Myocyte (in vitro differentiated cells): ENCODE measurements around the gene TNC. TPM values are rescaled to one million over a fixed set of nuclear protein-coding genes. Genes with fewer than 3 reads are reported as not detected.
"Not testable (repeated sequence)": the region's sequence is repeated elsewhere in the genome, so short reads cannot be mapped to it uniquely, and the experiment has no call there.

ENCODE experiments used
- DNase-seq: peaks from one replicate; pipeline ENCODE4 v3.0.0-alpha.2; 2012; ENCODE audit warnings: low read depth
- total RNA-seq: library from RNA; depleted of rRNA; stranded (reverse); fragments of >200 nt; gene quantifications from 2 replicates; pipeline ENCODE4 v1.2.3, GENCODE V29; 2014

The TNC gene
- total RNA-seq, 1 donor from 2014 or later = 6.0 TPM

- DNase-seq = peak; percentile 48
Observed at GRCh38 chr9:115135821-115136778, 18.1 kb upstream of the TNC start.

- no peak for DNase-seq
Observed at GRCh38 chr9:115134941-115135340, 17.0 kb upstream of the TNC start.

- DNase-seq = no peak
Observed at GRCh38 chr9:115133649-115134048, 15.7 kb upstream of the TNC start.

- DNase-seq = peak; percentile 59
Observed at GRCh38 chr9:115132648-115133047, 14.7 kb upstream of the TNC start.

- no peak for DNase-seq
Observed at GRCh38 chr9:115130176-115130575, 12.2 kb upstream of the TNC start.

GRCh38 chr9:115128726-115129125 lies 10.8 kb upstream of the TNC start:
- DNase-seq = not testable (repeated sequence)

GRCh38 chr9:115127191-115127817 lies 9.3 kb upstream of the TNC start:
- DNase-seq = peak; percentile 87

- DNase-seq = no peak
Observed at GRCh38 chr9:115126404-115126803, 8.4 kb upstream of the TNC start.

- no peak for DNase-seq
Observed at GRCh38 chr9:115122937-115123336, 5.0 kb upstream of the TNC start.

GRCh38 chr9:115121181-115121580 lies 3.2 kb upstream of the TNC start:
- peak; percentile 47 for DNase-seq

GRCh38 chr9:115118879-115119218 lies 892 bp upstream of the TNC start:
- DNase-seq = peak; percentile 86

GRCh38 chr9:115116421-115117284 lies 1.3 kb downstream of the TNC start:
- no peak for DNase-seq

GRCh38 chr9:115115924-115116323 lies 2.0 kb downstream of the TNC start:
- DNase-seq = no peak

- DNase-seq = no peak
Observed at GRCh38 chr9:115115117-115115880, 2.7 kb downstream of the TNC start.

- no peak for DNase-seq
Observed at GRCh38 chr9:115114546-115114945, 3.4 kb downstream of the TNC start.

- DNase-seq = no peak
Observed at GRCh38 chr9:115114084-115114483, 3.9 kb downstream of the TNC start.

- DNase-seq = no peak
Observed at GRCh38 chr9:115111874-115112273, 6.1 kb downstream of the TNC start.

- peak; percentile 34 for DNase-seq
Observed at GRCh38 chr9:115109486-115109885, 8.5 kb downstream of the TNC start.

- no peak for DNase-seq
Observed at GRCh38 chr9:115107701-115108100, 10.3 kb downstream of the TNC start.

GRCh38 chr9:115106642-115107041 lies 11.3 kb downstream of the TNC start:
- no peak for DNase-seq

- DNase-seq = no peak
Observed at GRCh38 chr9:115106001-115106400, 12.0 kb downstream of the TNC start.
